Activated B cell treated with CpG ODN at 0.5 μM for 24 hours (primary cell): ENCODE data around the gene AVEN. TPM values are rescaled to one million over a fixed set of nuclear protein-coding genes. Genes with fewer than 3 reads are reported as not detected.

Experiments used
- ATAC-seq: fragments of 200-7000 bp; cut with Tn5 transposase; one replicate; pipeline ENCODE4 v1.10.0; 2021; ENCODE audit warnings: low read depth, mild to moderate bottlenecking, moderate library complexity
- CTCF ChIA-PET: fragments of 350-600 bp; sonication (Branson Sonifier 250); formaldehyde crosslinking; loops from one replicate; lab custom pipeline; 2021; ENCODE audit warnings: antibody characterized with exemption; lab: Charles Lee
- POLR2A ChIA-PET: fragments of 350-600 bp; sonication (Branson Sonifier 250); formaldehyde crosslinking; loops from one replicate; lab custom pipeline; 2021; ENCODE audit warnings: antibody characterized with exemption; lab: Charles Lee
- DNase-seq: peaks from one replicate; pipeline ENCODE4 v3.0.0; 2022
- H3K27ac Mint-ChIP-seq: one replicate; pipeline ENCODE4 v1.8.0; 2020; ENCODE audit warnings: mixed read lengths
- H3K27me3 Mint-ChIP-seq: one replicate; pipeline ENCODE4 v1.8.0; 2021; ENCODE audit warnings: mixed read lengths
- H3K36me3 Mint-ChIP-seq: one replicate; pipeline ENCODE4 v1.8.0; 2021; ENCODE audit warnings: low read depth, mixed read lengths
- H3K4me1 Mint-ChIP-seq: one replicate; pipeline ENCODE4 v1.8.0; 2021; ENCODE audit warnings: mixed read lengths
- H3K4me3 Mint-ChIP-seq: one replicate; pipeline ENCODE4 v1.8.0; 2020; ENCODE audit warnings: mild to moderate bottlenecking, mixed read lengths
- H3K9me3 Mint-ChIP-seq: one replicate; pipeline ENCODE4 v1.8.0; 2020; ENCODE audit warnings: mixed read lengths
- intact Hi-C: fragments of 100-400 bp; cut with micrococcal nuclease; formaldehyde crosslinking; loops from one replicate; pipeline ENCODE4 v1.15.1; 2024
- total RNA-seq: library from RNA; stranded (reverse); gene quantifications from 2 replicates; pipeline ENCODE4 v1.2.3, GENCODE V29; 2022
- TF ChIP-seq, protein P1 (sequence below): fragments of 200-600 bp; IDR thresholded peaks from one replicate; pipeline ENCODE4 v1.8.0; 2022; ENCODE audit warnings: antibody characterized with exemption, mild to moderate bottlenecking

Gene AVEN
- total RNA-seq, 1 donor from 2014 or later, result 14.1 TPM

DNA sequence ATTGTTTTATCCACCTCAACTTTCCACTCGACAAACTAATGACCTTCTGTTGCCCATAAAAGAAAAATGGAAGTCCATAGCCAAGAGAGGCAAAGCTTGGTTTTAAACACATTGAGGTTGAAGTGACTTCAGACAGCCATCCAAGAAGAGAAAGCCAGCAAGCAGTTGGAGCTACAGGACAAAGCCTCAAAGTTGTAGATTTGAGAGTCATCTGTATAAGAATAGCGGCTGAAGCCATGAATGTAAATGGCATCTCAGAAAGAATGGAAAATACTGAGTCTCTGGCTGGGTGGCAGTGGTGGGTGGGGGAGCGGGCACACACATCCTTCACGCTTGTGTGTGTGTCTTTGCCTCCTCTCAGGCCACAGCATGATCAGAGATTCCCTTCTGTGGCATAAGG lies 194.8 kb downstream of the AVEN start:
- Mint-ChIP-seq H3K9me3 (no peaks in the 10 kb centered on the region), H3K27ac (no peak overlapping the region), H3K27me3 (peaks cover 3% of the 10 kb centered on the region), H3K4me3 (no peak overlapping the region), H3K4me1 (no peaks in the 10 kb centered on the region), H3K36me3 (no peaks in the 10 kb centered on the region)
- ChIA-PET POLR2A (no interaction called here), CTCF (no interaction called here)
- intact Hi-C loops, result no loop called here
- DNase-seq (no peak), ATAC-seq (no peak)
- TF ChIP-seq, protein P1, sequence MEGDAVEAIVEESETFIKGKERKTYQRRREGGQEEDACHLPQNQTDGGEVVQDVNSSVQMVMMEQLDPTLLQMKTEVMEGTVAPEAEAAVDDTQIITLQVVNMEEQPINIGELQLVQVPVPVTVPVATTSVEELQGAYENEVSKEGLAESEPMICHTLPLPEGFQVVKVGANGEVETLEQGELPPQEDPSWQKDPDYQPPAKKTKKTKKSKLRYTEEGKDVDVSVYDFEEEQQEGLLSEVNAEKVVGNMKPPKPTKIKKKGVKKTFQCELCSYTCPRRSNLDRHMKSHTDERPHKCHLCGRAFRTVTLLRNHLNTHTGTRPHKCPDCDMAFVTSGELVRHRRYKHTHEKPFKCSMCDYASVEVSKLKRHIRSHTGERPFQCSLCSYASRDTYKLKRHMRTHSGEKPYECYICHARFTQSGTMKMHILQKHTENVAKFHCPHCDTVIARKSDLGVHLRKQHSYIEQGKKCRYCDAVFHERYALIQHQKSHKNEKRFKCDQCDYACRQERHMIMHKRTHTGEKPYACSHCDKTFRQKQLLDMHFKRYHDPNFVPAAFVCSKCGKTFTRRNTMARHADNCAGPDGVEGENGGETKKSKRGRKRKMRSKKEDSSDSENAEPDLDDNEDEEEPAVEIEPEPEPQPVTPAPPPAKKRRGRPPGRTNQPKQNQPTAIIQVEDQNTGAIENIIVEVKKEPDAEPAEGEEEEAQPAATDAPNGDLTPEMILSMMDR, result no peak

DNA sequence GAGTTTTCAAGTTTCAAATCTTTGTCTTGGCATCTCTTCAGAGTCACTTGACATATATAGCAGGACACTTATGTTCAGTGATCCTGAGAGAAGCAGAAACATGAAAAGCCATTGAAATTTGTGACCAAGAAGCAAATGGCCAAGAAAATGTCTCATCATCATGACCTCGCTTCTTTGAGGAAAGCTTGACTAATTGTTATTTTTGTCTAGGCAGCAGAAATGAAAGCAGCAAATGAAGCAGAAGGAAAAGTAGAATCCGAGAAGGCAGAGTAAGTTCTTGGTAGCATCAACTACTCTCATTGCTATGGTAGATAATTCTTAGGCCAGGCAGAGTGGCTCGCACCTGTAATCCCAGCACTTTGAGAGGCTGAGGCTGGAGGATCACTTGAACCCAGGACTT lies 198.4 kb downstream of the AVEN start:
- Mint-ChIP-seq H3K4me1 (no peaks in the 10 kb centered on the region), H3K9me3 (no peaks in the 10 kb centered on the region), H3K27me3 (peaks cover 3% of the 10 kb centered on the region), H3K27ac (no peak overlapping the region), H3K4me3 (no peak overlapping the region), H3K36me3 (no peaks in the 10 kb centered on the region)
- intact Hi-C loops, result no loop called here
- ChIA-PET POLR2A (no interaction called here), CTCF (no interaction called here)
- ATAC-seq (no peak), DNase-seq (no peak)
- TF ChIP-seq, protein P1, result no peak

DNA sequence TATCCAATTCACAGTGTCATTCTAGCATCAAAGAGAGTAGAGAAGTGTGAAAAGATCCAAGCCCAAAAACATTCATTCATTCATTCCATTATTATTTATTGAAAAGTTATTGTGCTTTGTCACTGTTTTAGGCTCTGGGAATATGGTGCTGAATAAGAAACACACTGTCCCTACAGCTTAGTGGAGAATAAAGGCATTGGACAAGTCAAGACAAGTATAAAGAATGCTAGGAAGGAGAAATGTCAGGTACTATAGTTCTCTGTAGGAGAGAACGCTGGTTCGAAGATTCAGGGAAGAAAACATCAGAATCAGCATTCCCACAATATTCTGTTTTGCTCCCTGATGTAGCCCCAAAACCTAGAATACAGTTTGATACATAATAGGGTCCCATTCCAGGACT lies 199.5 kb downstream of the AVEN start:
- TF ChIP-seq, protein P1, result no peak
- intact Hi-C loops, result no loop called here
- H3K36me3 Mint-ChIP-seq, result no peaks in the 10 kb centered on the region
- no peak overlapping the region for H3K27ac Mint-ChIP-seq
- H3K27me3 Mint-ChIP-seq, result peaks cover 3% of the 10 kb centered on the region
- ATAC-seq (no peak), DNase-seq (no peak)
- POLR2A ChIA-PET, result no interaction called here
- H3K4me1 Mint-ChIP-seq, result no peaks in the 10 kb centered on the region
- H3K4me3 Mint-ChIP-seq, result no peak overlapping the region
- no peaks in the 10 kb centered on the region for H3K9me3 Mint-ChIP-seq
- CTCF ChIA-PET, result no interaction called here

DNA sequence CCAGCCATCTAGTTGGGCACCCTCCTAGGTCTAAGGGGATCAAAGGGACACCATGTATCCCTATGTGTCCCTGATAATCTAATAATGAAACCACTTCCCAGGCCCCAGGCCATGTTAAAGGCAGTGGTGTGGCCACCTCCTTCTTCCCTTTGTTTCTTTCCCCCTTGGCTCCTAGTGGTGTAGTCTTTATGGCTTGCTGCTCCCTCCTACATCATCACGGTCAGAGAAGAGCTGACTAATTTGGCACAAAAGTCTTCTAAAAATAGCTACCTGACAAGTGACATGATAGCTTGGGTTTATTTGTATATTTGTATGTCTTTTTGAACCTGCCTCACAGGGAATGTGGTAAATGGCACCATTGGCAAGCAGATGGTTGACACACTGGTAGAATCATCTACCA lies 201.7 kb downstream of the AVEN start:
- no peak overlapping the region for H3K4me3 Mint-ChIP-seq
- no peak for DNase-seq
- H3K4me1 Mint-ChIP-seq, result no peaks in the 10 kb centered on the region
- H3K27me3 Mint-ChIP-seq, result peaks cover 3% of the 10 kb centered on the region
- no peaks in the 10 kb centered on the region for H3K36me3 Mint-ChIP-seq
- intact Hi-C loops, result no loop called here
- TF ChIP-seq, protein P1, result no peak
- ChIA-PET CTCF (no interaction called here), POLR2A (no interaction called here)
- no peak for ATAC-seq
- no peaks in the 10 kb centered on the region for H3K9me3 Mint-ChIP-seq
- H3K27ac Mint-ChIP-seq, result no peak overlapping the region

DNA sequence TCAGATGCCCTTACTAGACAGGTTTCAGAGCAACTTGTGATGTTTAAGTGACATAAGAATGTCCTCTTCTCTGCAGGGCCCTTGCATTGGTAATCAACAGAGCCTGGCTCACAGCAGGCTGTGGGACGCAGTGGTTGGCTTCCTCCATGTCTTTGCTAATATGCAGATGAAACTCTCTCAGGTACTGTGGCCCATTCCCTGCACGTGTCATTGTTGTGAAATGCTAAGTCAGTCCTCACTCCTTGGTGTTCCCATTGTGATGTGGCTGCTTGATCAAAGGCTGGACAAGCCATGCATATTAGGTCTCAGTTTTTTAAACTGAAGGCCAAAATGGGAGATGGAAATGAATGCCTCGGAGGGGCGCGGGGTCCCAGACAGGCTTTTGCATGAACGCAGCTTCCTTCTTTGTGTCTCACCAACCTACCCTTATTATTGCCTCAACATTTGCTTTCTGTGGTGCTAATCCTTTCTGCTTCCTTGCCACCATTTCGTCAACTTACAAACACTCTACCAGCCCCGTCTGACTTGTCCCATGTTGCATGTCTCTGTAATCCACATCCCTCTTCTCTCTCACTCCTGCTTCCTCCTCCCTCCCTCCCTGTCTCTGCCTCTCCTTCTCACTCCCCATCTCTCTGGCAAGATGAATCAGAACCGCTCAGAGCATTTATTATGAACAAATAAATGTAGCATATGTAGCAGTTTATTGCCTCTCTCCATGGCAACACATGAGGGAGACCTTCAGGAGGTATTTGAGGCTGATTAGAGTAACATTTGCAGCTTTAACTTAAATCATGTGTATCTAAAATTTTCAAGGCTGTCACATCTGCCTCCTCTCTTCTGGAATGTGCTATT lies 203.9 kb downstream of the AVEN start:
- Mint-ChIP-seq H3K4me3 (no peak overlapping the region), H3K4me1 (no peaks in the 10 kb centered on the region), H3K27me3 (peaks cover 3% of the 10 kb centered on the region), H3K36me3 (no peaks in the 10 kb centered on the region), H3K27ac (no peak overlapping the region), H3K9me3 (no peaks in the 10 kb centered on the region)
- no peak for ATAC-seq
- ChIA-PET CTCF (no interaction called here), POLR2A (no interaction called here)
- DNase-seq, result no peak
- TF ChIP-seq, protein P1, result no peak
- intact Hi-C loops, result no loop called here
